WTC11 (cell line): ENCODE measurements around the gene ZBTB24. TPM values are rescaled to one million over a fixed set of nuclear protein-coding genes. Genes with fewer than 3 reads are reported as not detected.

Experiments
- ATAC-seq: fragments of 200-7000 bp; cut with Tn5 transposase; 2 replicates; pipeline ENCODE4 v1.10.0; 2021; ENCODE audit warnings: mild to moderate bottlenecking, moderate library complexity
- CTCF ChIA-PET: fragments of 300-600 bp; sonication (Branson Sonifier 250); formaldehyde crosslinking; loops from one replicate; lab custom pipeline; 2021; ENCODE audit warnings: antibody characterized with exemption; lab: Charles Lee
- POLR2A ChIA-PET: fragments of 350-600 bp; sonication (Branson Sonifier 250); formaldehyde crosslinking; loops from one replicate; lab custom pipeline; 2021; ENCODE audit warnings: antibody characterized with exemption; lab: Charles Lee
- DNase-seq: peaks from one replicate; pipeline ENCODE4 v3.0.0; 2021; ENCODE audit warnings: low spot score
- H3K27ac Mint-ChIP-seq: 2 replicates; pipeline ENCODE4 v1.8.0; 2021; ENCODE audit warnings: mixed read lengths
- H3K27me3 Mint-ChIP-seq: 2 replicates; pipeline ENCODE4 v1.8.0; 2021; ENCODE audit warnings: low read depth, mild to moderate bottlenecking, moderate library complexity, mixed read lengths
- H3K36me3 Mint-ChIP-seq: 2 replicates; pipeline ENCODE4 v1.8.0; 2021; ENCODE audit warnings: mixed read lengths
- H3K4me1 Mint-ChIP-seq: 2 replicates; pipeline ENCODE4 v1.8.0; 2022; ENCODE audit warnings: mixed read lengths
- H3K4me3 Mint-ChIP-seq: 2 replicates; pipeline ENCODE4 v1.8.0; 2021; ENCODE audit warnings: mild to moderate bottlenecking, moderate library complexity, mixed read lengths
- H3K9me3 Mint-ChIP-seq: 2 replicates; pipeline ENCODE4 v1.8.0; 2021; ENCODE audit warnings: mixed read lengths
- ARID4B ChIP-seq: sonication (generic); formaldehyde crosslinking; IDR thresholded peaks from 2 replicates; pipeline ENCODE4 v1.8.0; 2023; ENCODE audit warnings: missing genetic modification reagents, mild to moderate bottlenecking, borderline replicate concordance
- ATF1 ChIP-seq: sonication (generic); formaldehyde crosslinking; IDR thresholded peaks from 2 replicates; pipeline ENCODE4 v1.8.1; 2023; ENCODE audit warnings: mild to moderate bottlenecking, moderate library complexity, missing genetic modification reagents
- E2F4 ChIP-seq: sonication (generic); formaldehyde crosslinking; IDR thresholded peaks from 2 replicates; pipeline ENCODE4 v1.8.1; 2022; ENCODE audit warnings: low read depth, mild to moderate bottlenecking, moderate library complexity, missing genetic modification reagents, borderline replicate concordance
- FOXP1 ChIP-seq: sonication (generic); formaldehyde crosslinking; IDR thresholded peaks from 2 replicates; pipeline ENCODE4 v1.8.0; 2022; ENCODE audit warnings: missing genetic modification reagents, mild to moderate bottlenecking, moderate library complexity, borderline replicate concordance
- MXD4 ChIP-seq: fragments of 250-450 bp; sonication (Bioruptor Pico); IDR thresholded peaks from 2 replicates; pipeline ENCODE4 v1.8.0; 2021; ENCODE audit warnings: mild to moderate bottlenecking, moderate library complexity, borderline replicate concordance
- MYBL2 ChIP-seq: sonication (generic); formaldehyde crosslinking; IDR thresholded peaks from 2 replicates; pipeline ENCODE4 v1.8.1; 2023; ENCODE audit warnings: mild to moderate bottlenecking, moderate library complexity, missing genetic modification reagents
- NFE2L1 ChIP-seq: sonication (generic); formaldehyde crosslinking; IDR thresholded peaks from 2 replicates; pipeline ENCODE4 v1.8.1; 2023; ENCODE audit warnings: missing genetic modification reagents
- SP1 ChIP-seq: sonication (generic); formaldehyde crosslinking; conservative IDR thresholded peaks from 2 replicates; pipeline ENCODE4 v1.8.1; 2022; ENCODE audit warnings: missing genetic modification reagents
- ZNF232 ChIP-seq: sonication (generic); formaldehyde crosslinking; IDR thresholded peaks from 2 replicates; pipeline ENCODE4 v1.8.0; 2022; ENCODE audit warnings: mild to moderate bottlenecking, missing genetic modification reagents
- ZNF263 ChIP-seq: sonication (generic); formaldehyde crosslinking; IDR thresholded peaks from 2 replicates; pipeline ENCODE4 v1.8.1; 2022; ENCODE audit warnings: low read depth, mild to moderate bottlenecking, moderate library complexity, missing genetic modification reagents
- ZNF281 ChIP-seq: sonication (generic); formaldehyde crosslinking; IDR thresholded peaks from 2 replicates; pipeline ENCODE4 v1.8.0; 2023; ENCODE audit warnings: mild to moderate bottlenecking, missing genetic modification reagents
- ZNF317 ChIP-seq: sonication (generic); formaldehyde crosslinking; IDR thresholded peaks from 2 replicates; pipeline ENCODE4 v1.8.1; 2023; ENCODE audit warnings: low read depth, mild to moderate bottlenecking, moderate library complexity, missing genetic modification reagents, borderline replicate concordance
- ZNF423 ChIP-seq: fragments of 250-450 bp; sonication (Bioruptor Pico); IDR thresholded peaks from 2 replicates; pipeline ENCODE4 v2.1.2; 2022; ENCODE audit warnings: mild to moderate bottlenecking, moderate library complexity
- ZNF532 ChIP-seq: fragments of 250-450 bp; sonication (Bioruptor Pico); IDR thresholded peaks from 2 replicates; pipeline ENCODE4 v1.9.0; 2021; ENCODE audit warnings: mild to moderate bottlenecking, borderline replicate concordance
- total RNA-seq: library from RNA; stranded (reverse); gene quantifications from 3 replicates; pipeline ENCODE4 v1.2.3, GENCODE V29; 2021

Gene ZBTB24
- total RNA-seq, 1 experiment from 2014 or later: 14.7 TPM

- Mint-ChIP-seq H3K36me3 (peaks cover 89% of the 10 kb centered on the region), H3K4me1 (peaks cover 7% of the 10 kb centered on the region), H3K27me3 (no peaks in the 10 kb centered on the region), H3K4me3 (no peak overlapping the region), H3K9me3 (no peaks in the 10 kb centered on the region), H3K27ac (0 out of 2 replicates have a peak overlapping the region, but pooled peaks have one; percentile 7)
- no peak for DNase-seq
- ChIA-PET POLR2A (no interaction called here), CTCF (no interaction called here)
- no peak for ATAC-seq
- TF ChIP-seq ZNF423 (CRISPR knock-in tag) (no peak), E2F4 (CRISPR knock-in tag) (no peak), MXD4 (CRISPR knock-in tag) (no peak), ATF1 (CRISPR knock-in tag) (no peak)
Observed at GRCh38 chr6:109472132-109472995, 10.7 kb downstream of the ZBTB24 start.

GRCh38 chr6:109471105-109471810, 11.8 kb downstream of the ZBTB24 start:
- no peak for TF ChIP-seq ZNF281 (CRISPR knock-in tag)
- H3K4me3 Mint-ChIP-seq: no peak overlapping the region
- ChIA-PET POLR2A (no interaction called here), CTCF (no interaction called here)
- no peaks in the 10 kb centered on the region for H3K9me3 Mint-ChIP-seq
- ATAC-seq: no peak
- no peaks in the 10 kb centered on the region for H3K27me3 Mint-ChIP-seq
- H3K27ac Mint-ChIP-seq: no peak overlapping the region
- peaks cover 7% of the 10 kb centered on the region for H3K4me1 Mint-ChIP-seq
- peaks cover 93% of the 10 kb centered on the region for H3K36me3 Mint-ChIP-seq
- DNase-seq: no peak

GRCh38 chr6:109469591-109470189, 13.3 kb downstream of the ZBTB24 start:
- Mint-ChIP-seq H3K36me3 (peaks cover 93% of the 10 kb centered on the region), H3K4me3 (no peak overlapping the region), H3K9me3 (no peaks in the 10 kb centered on the region), H3K4me1 (peaks cover 7% of the 10 kb centered on the region), H3K27ac (peak overlapping the region; percentile 17; the same call in 1 of the 2 replicates), H3K27me3 (no peaks in the 10 kb centered on the region)
- ChIA-PET CTCF (interaction anchor here (1.4 kb wide), 1 partner anchor 11 kb away, joined by 5 read pairs; no protein-coding TSS in a partner anchor), POLR2A (interaction anchor here (1.2 kb wide), 1 partner anchor 15 kb away, joined by 4 read pairs; no protein-coding TSS in a partner anchor)
- no peak for ATAC-seq
- DNase-seq: no peak
- no peak for TF ChIP-seq SP1 (CRISPR knock-in tag)
- no peak for TF ChIP-seq ZNF532 (CRISPR knock-in tag)
- TF ChIP-seq FOXP1 (CRISPR knock-in tag): no peak
- TF ChIP-seq ZNF263: no peak
- TF ChIP-seq NFE2L1 (CRISPR knock-in tag): no peak
- TF ChIP-seq ZNF232 (CRISPR knock-in tag): no peak
- TF ChIP-seq MYBL2 (CRISPR knock-in tag): no peak
- no peak for TF ChIP-seq ZNF317 (CRISPR knock-in tag)
- no peak for TF ChIP-seq ARID4B
